H1 (cell line): ENCODE data around the gene RPL18A. TPM values are rescaled to one million over a fixed set of nuclear protein-coding genes. Genes with fewer than 3 reads are reported as not detected.
A peak's percentile ranks its signal among the peaks of the same experiment; 100 is the strongest.

Source experiments
- CTCF ChIA-PET: fragments of 300-600 bp; sonication (Branson Sonifier 250); formaldehyde crosslinking; loops from one replicate; lab custom pipeline; 2021; ENCODE audit not compliant: partially characterized antibody; lab: Charles Lee
- POLR2A ChIA-PET: fragments of 300-600 bp; sonication (Branson Sonifier 250); formaldehyde crosslinking; loops from one replicate; lab custom pipeline; 2021; ENCODE audit warnings: inconsistent platforms; ENCODE audit not compliant: partially characterized antibody; lab: Charles Lee
- DNase-seq, 2 experiments: peaks; one replicate each; pipeline versions ENCODE4 v3.0.0 to v3.0.0-alpha.2; 2010 to 2022; ENCODE audit warnings: low spot score in 2 of 2, low read depth in 1 of 2, mixed read lengths in 1 of 2
- FAIRE-seq: peaks from 2 replicates; lab custom pipeline; 2011; peaks lifted over from hg19 to GRCh38; lab: Jason Lieb, UNC
- H2AFZ ChIP-seq: 2 replicates; pipeline ENCODE4 v1.8.1; 2012; ENCODE audit warnings: low read length, inconsistent platforms
- H2AK5ac ChIP-seq: 2 replicates; pipeline ENCODE4 v1.6.1; 2013; ENCODE audit warnings: low read depth, low read length
- H2BK120ac ChIP-seq: replicated peaks from 2 replicates; pipeline ENCODE3; 2013; ENCODE audit warnings: low read depth, low read length, inconsistent platforms
- H2BK12ac ChIP-seq: 2 replicates; pipeline ENCODE4 v1.6.1; 2013; ENCODE audit warnings: low read depth, low read length
- H2BK15ac ChIP-seq: 2 replicates; pipeline ENCODE4 v1.6.1; 2013; ENCODE audit warnings: low read length
- H2BK20ac ChIP-seq: 2 replicates; pipeline ENCODE4 v1.6.1; 2013; ENCODE audit warnings: low read length
- H2BK5ac ChIP-seq: 2 replicates; pipeline ENCODE4 v1.6.1; 2013; ENCODE audit warnings: low read depth, low read length
- H3K14ac ChIP-seq: 2 replicates; pipeline ENCODE4 v1.6.1; 2013; ENCODE audit warnings: inconsistent platforms; ENCODE audit not compliant: insufficient read length
- H3K18ac ChIP-seq: 2 replicates; pipeline ENCODE4 v1.6.1; 2013; ENCODE audit warnings: low read length; ENCODE audit errors: extremely low read depth
- H3K23ac ChIP-seq: 2 replicates; pipeline ENCODE4 v1.6.1; 2013; ENCODE audit warnings: inconsistent platforms; ENCODE audit not compliant: insufficient read length
- H3K23me2 ChIP-seq: 2 replicates; pipeline ENCODE4 v1.6.1; 2013; ENCODE audit warnings: low read depth, low read length
- H3K27ac ChIP-seq: 2 replicates; pipeline ENCODE4 v1.6.1; 2011; ENCODE audit warnings: low read depth, low read length, inconsistent platforms
- H3K27me3 ChIP-seq, 4 experiments: replicated peaks in 1 of 4; 1 replicate in 1 of 4; 2 replicates in 3 of 4; pipeline versions ENCODE4 v1.6.1 to v1.8.1; 2011 to 2013; ENCODE audit warnings: low read length in 3 of 4, mild to moderate bottlenecking in 3 of 4, inconsistent platforms in 2 of 4, mixed read lengths in 2 of 4, moderate library complexity in 1 of 4; ENCODE audit not compliant: control insufficient read depth in 3 of 4, insufficient read depth in 3 of 4; ENCODE audit errors: extremely low read depth in 1 of 4
- H3K36me3 ChIP-seq, 4 experiments: 2 replicates each; pipeline versions ENCODE4 v1.6.1 to v1.8.1; 2011 to 2013; ENCODE audit warnings: mild to moderate bottlenecking in 4 of 4, low read length in 3 of 4, moderate library complexity in 2 of 4, control low read depth in 1 of 4, inconsistent platforms in 1 of 4; ENCODE audit not compliant: insufficient read depth in 4 of 4, control insufficient read depth in 2 of 4
- H3K4ac ChIP-seq: replicated peaks from 2 replicates; pipeline ENCODE3; 2013; ENCODE audit warnings: low read length, low read depth, mixed read lengths, inconsistent platforms; ENCODE audit not compliant: insufficient read length
- H3K4me1 ChIP-seq, 4 experiments: replicated peaks in 1 of 4; 1 replicate in 1 of 4; 2 replicates in 3 of 4; pipeline versions ENCODE4 v1.6.1 to v1.8.1; 2011 to 2013; ENCODE audit warnings: low read length in 3 of 4, inconsistent platforms in 2 of 4, mixed read lengths in 1 of 4; ENCODE audit not compliant: insufficient read depth in 4 of 4, control insufficient read depth in 3 of 4
- H3K4me2 ChIP-seq, 2 experiments: 2 replicates each; pipeline versions ENCODE4 v1.6.1 to v1.8.1; 2011 to 2013; ENCODE audit warnings: low read depth in 2 of 2, low read length in 2 of 2, control low read depth in 1 of 2, inconsistent platforms in 1 of 2, mild to moderate bottlenecking in 1 of 2; ENCODE audit not compliant: insufficient read depth in 1 of 2
- H3K4me3 ChIP-seq, 4 experiments: fragments of 200-600, 300-600 bp in 1 of 4; sonication (generic), shearing (Covaris generic), sonication (Bioruptor Twin) in 1 of 4; 2 replicates each; pipeline versions ENCODE4 v1.5.1 to v1.8.1; 2011 to 2016; ENCODE audit warnings: low read length in 4 of 4, low read depth in 3 of 4, control low read depth in 2 of 4, inconsistent platforms in 2 of 4, mild to moderate bottlenecking in 2 of 4, mixed read lengths in 1 of 4, moderate library complexity in 1 of 4; ENCODE audit not compliant: insufficient read depth in 2 of 4; ENCODE audit errors: extremely low read depth in 1 of 4
- H3K56ac ChIP-seq: replicated peaks from 2 replicates; pipeline ENCODE3; 2013; ENCODE audit warnings: low read depth, mild to moderate bottlenecking, mixed read lengths, low read length, inconsistent platforms; ENCODE audit not compliant: insufficient read length
- H3K79me1 ChIP-seq: 2 replicates; pipeline ENCODE4 v1.6.1; 2013; ENCODE audit warnings: low read depth, low read length, control low read depth
- H3K79me2 ChIP-seq, 2 experiments: 2 replicates each; pipeline versions ENCODE4 v1.6.1 to v1.8.1; 2012 to 2013; ENCODE audit warnings: low read length in 2 of 2, mild to moderate bottlenecking in 2 of 2, inconsistent platforms in 1 of 2; ENCODE audit not compliant: insufficient read depth in 2 of 2, control insufficient read depth in 1 of 2
- H3K9ac ChIP-seq, 4 experiments: replicated peaks in 1 of 4; 1 replicate in 1 of 4; 2 replicates in 3 of 4; pipeline versions ENCODE4 v1.6.1 to v1.8.1; 2011 to 2013; ENCODE audit warnings: low read depth in 3 of 4, low read length in 3 of 4, control low read depth in 2 of 4, mild to moderate bottlenecking in 2 of 4, moderate library complexity in 2 of 4, inconsistent platforms in 1 of 4; ENCODE audit errors: extremely low read depth in 1 of 4
- H3K9me3 ChIP-seq, 2 experiments: 2 replicates each; pipeline versions ENCODE4 v1.6.1 to v1.8.1; 2012 to 2013; ENCODE audit warnings: mild to moderate bottlenecking in 2 of 2, moderate library complexity in 2 of 2, control low read depth in 1 of 2, inconsistent platforms in 1 of 2, low read depth in 1 of 2, low read length in 1 of 2, mixed read lengths in 1 of 2; ENCODE audit not compliant: insufficient read depth in 2 of 2
- H4K20me1 ChIP-seq, 2 experiments: replicated peaks in 1 of 2; 2 replicates each; pipeline versions ENCODE3 to v1.8.1; 2011 to 2013; ENCODE audit warnings: inconsistent platforms in 2 of 2, low read length in 2 of 2, mild to moderate bottlenecking in 1 of 2; ENCODE audit not compliant: insufficient read depth in 2 of 2, control insufficient read depth in 1 of 2
- H4K5ac ChIP-seq: 2 replicates; pipeline ENCODE4 v1.6.1; 2013; ENCODE audit warnings: low read length, low read depth, mixed read lengths, inconsistent platforms; ENCODE audit not compliant: insufficient read length
- H4K8ac ChIP-seq: 2 replicates; pipeline ENCODE4 v1.8.0; 2013; ENCODE audit warnings: mild to moderate bottlenecking, moderate library complexity, low read length, inconsistent platforms; ENCODE audit not compliant: insufficient read depth; ENCODE audit errors: extremely low read depth
- H4K91ac ChIP-seq: replicated peaks from 2 replicates; pipeline ENCODE3; 2013; ENCODE audit warnings: low read length, mixed read lengths, inconsistent platforms; ENCODE audit not compliant: insufficient read length
- RBBP5 ChIP-seq: IDR thresholded peaks from 2 replicates; pipeline ENCODE4 v1.7.1; 2012; ENCODE audit warnings: low read depth, mild to moderate bottlenecking, inconsistent platforms, low read length, moderate library complexity, borderline replicate concordance
- TEAD4 ChIP-seq: IDR thresholded peaks from 2 replicates; pipeline ENCODE4 v1.6.1; 2012; ENCODE audit warnings: low read depth, low read length, inconsistent platforms, mixed read lengths
- WGBS, 2 experiments: shearing (Covaris generic) in 1 of 2; methylation state at CpG; one replicate each; pipeline versions ENCODE4 v1.1.6 to v1.1.7; 2013 to 2015; ENCODE audit warnings: low lambda C conversion rate in 2 of 2, mixed read lengths in 2 of 2, inconsistent platforms in 1 of 2, low coverage in 1 of 2, missing lambda C conversion rate in 1 of 2; ENCODE audit not compliant: insufficient replicate concordance in 2 of 2, insufficient coverage in 1 of 2, insufficient read length in 1 of 2; ENCODE audit errors: extremely low coverage in 1 of 2, missing lambda C conversion rate in 1 of 2; 5-methylcytosine and 5-hydroxymethylcytosine counted together
- polyA plus RNA-seq, 7 experiments: library from polyadenylated mRNA; depleted of rRNA in 3 of 7; stranded (reverse) in 5 of 7; unstranded in 2 of 7; fragments of >200 nt in 5 of 7; fragments of 200-250 nt in 2 of 7; gene quantifications; 1 replicate in 5 of 7; 2 replicates in 1 of 7; 4 replicates in 1 of 7; pipeline versions ENCODE4 v1.2.1 to v1.2.3, GENCODE V29; 2011 to 2013; ENCODE audit warnings: missing spikeins in 2 of 7, mixed read lengths in 2 of 7
- total RNA-seq: library from RNA; stranded (reverse); fragmentation: NEBNext Ultra II Directional; extraction: Animal tissue kit (Norgen Biotek cat#: 25700); gene quantifications from 2 replicates; pipeline ENCODE4 v1.2.1, GENCODE V29; 2021

Gene RPL18A
- total and polyA plus RNA-seq, 2 of the 8 experiments (the other 6 are each of a cell fraction or from before 2014, with no cell fraction given) = 2,749 to 3,938 TPM

DNA sequence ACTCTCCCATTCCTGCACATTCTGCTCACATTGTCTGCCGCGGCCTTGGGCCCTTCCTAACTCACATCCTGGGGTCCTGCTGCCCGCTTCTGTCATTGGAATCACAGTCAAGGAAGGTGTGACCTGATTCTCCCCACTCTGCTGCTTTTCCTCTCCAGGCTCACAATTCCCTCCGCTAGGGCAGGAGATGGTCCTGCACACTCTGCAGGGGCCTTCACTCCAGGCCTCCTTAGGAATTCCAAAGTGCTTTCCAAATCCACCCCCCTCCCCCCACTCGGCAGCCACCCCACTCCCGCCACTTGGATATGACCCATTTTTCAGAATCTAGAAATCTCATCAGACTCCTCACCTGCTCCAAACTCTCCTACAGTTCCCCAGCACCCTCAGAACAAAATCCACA lies 9.0 kb downstream of the RPL18A start:
- CTCF ChIA-PET = interaction anchor here (0.8 to 5.4 kb wide), 5 partner anchors 15 to 127 kb away, joined by 3 to 105 read pairs (median 9); partner anchors contain the start of gene CCDC124
- Histone ChIP-seq H2BK120ac (no peak overlapping the region), H3K27ac (no peak overlapping the region), H3K27me3 (peaks cover 0 to 9% (median 3%) of the 10 kb centered on the region in 4 experiments; a peak in 5 of 7 replicates), H4K20me1 (peaks cover 2 to 9% of the 10 kb centered on the region in 2 experiments), H2BK5ac (peak overlapping the region; percentile 75; the same call in 1 of the 2 replicates), H3K4me1 (peaks cover 0 to 14% (median 5%) of the 10 kb centered on the region in 4 experiments; a peak in 6 of 7 replicates), H3K23ac (no peak overlapping the region), H3K79me2 (no peaks in the 10 kb centered on the region), H3K36me3 (peaks cover 8 to 18% (median 10%) of the 10 kb centered on the region in 4 experiments), H4K5ac (peak overlapping the region; percentile 28), H4K8ac (peak overlapping the region; percentile 45; the same call in 1 of the 2 replicates)
- WGBS, 2 experiments = 67% methylated on average over 6 of the region's 6 CpGs; no CpG with 5 or more reads in 1 of the 2 experiments
- POLR2A ChIA-PET = interaction anchor here (0.6 to 20.2 kb wide), 6 partner anchors 8 to 1127 kb away, joined by 3 to 392 read pairs (median 3); partner anchors contain the start of genes CCDC124 and RPL18A
- DNase-seq (peak in 1 of 2 experiments; percentile 49), FAIRE-seq (no peak)
- TF ChIP-seq TEAD4 (0 out of 2 replicates have a peak, but pooled peaks have one; percentile 2), RBBP5 (no peak)
- TF ChIP-seq, all 59 proteins: peak for 1
- peak overlapping the region; percentile 82; the same call in 1 of the 2 replicates for H2AK5ac ChIP-seq
- no peak overlapping the region for H3K4me3 ChIP-seq
- H3K9ac ChIP-seq = no peak overlapping the region; a peak in 1 of 7 replicates
- H3K23me2 ChIP-seq = peaks cover 7% of the 10 kb centered on the region; the same call in 1 of the 2 replicates
- no peaks in the 10 kb centered on the region; a peak in 1 of 4 replicates for H3K9me3 ChIP-seq
- peak overlapping the region; percentile 74 for H3K14ac ChIP-seq
- no peak overlapping the region for H2AFZ ChIP-seq
- H3K18ac ChIP-seq = peak overlapping the region; percentile 93
- H3K4me2 ChIP-seq = peak overlapping the region; percentile 4 to 6; a peak in 1 of 4 replicates
- H3K56ac ChIP-seq = peak overlapping the region; percentile 33
- H4K91ac ChIP-seq = peak overlapping the region; percentile 87
- H3K4ac ChIP-seq = peak overlapping the region; percentile 54
- peak overlapping the region; percentile 90; the same call in 1 of the 2 replicates for H2BK12ac ChIP-seq
- H2BK20ac ChIP-seq = peak overlapping the region; percentile 98
- no peaks in the 10 kb centered on the region for H3K79me1 ChIP-seq
- peak overlapping the region; percentile 46; the same call in 1 of the 2 replicates for H2BK15ac ChIP-seq
